Endothelial cell of umbilical vein (primary cell): ENCODE results near the gene APBA2. TPM values are rescaled to one million over a fixed set of nuclear protein-coding genes. Genes with fewer than 3 reads are reported as not detected.

Experiments used
- BruUV-seq: library from RNA; stranded (reverse); fragments of 400-500 nt; replicated peaks from 2 replicates; lab custom pipeline; 2021; lab: Mats Ljungman, UMichigan
- CTCF ChIA-PET: fragments of 300-600, 350-600 bp; sonication (Branson Sonifier 250); formaldehyde crosslinking; loops from one replicate; lab custom pipeline; 2021; ENCODE audit warnings: antibody characterized with exemption, inconsistent platforms; lab: Charles Lee
- POLR2A ChIA-PET: fragments of 300-600, 350-600 bp; sonication (Branson Sonifier 250); formaldehyde crosslinking; loops from one replicate; lab custom pipeline; 2021; ENCODE audit warnings: antibody characterized with exemption, inconsistent platforms; lab: Charles Lee
- DNase-seq: peaks from one replicate; pipeline ENCODE4 v3.0.0-alpha.2; 2011; ENCODE audit warnings: low read depth, low spot score
- FAIRE-seq: peaks from 2 replicates; lab custom pipeline; 2011; peaks lifted over from hg19 to GRCh38; lab: Jason Lieb, UNC
- H2AFZ ChIP-seq: 2 replicates; pipeline ENCODE4 v1.6.0; 2012; ENCODE audit warnings: low read depth, low read length, control low read depth, inconsistent platforms
- H3K27ac ChIP-seq: 2 replicates; pipeline ENCODE4 v1.5.1; 2011; ENCODE audit warnings: low read depth, mild to moderate bottlenecking, control low read depth, low read length, moderate library complexity; ENCODE audit not compliant: insufficient read depth
- H3K27me3 ChIP-seq, 2 experiments: 2 replicates each; pipeline versions ENCODE4 v1.6.0 to v1.6.1; 2011; ENCODE audit warnings: low read length in 2 of 2, mixed read lengths in 1 of 2; ENCODE audit not compliant: control insufficient read depth in 2 of 2, insufficient read depth in 2 of 2
- H3K36me3 ChIP-seq, 2 experiments: 2 replicates in 1 of 2; 3 replicates in 1 of 2; pipeline ENCODE4 v1.5.1; 2011; ENCODE audit warnings: low read length in 2 of 2, mild to moderate bottlenecking in 1 of 2, moderate library complexity in 1 of 2; ENCODE audit not compliant: control insufficient read depth in 2 of 2, insufficient read depth in 2 of 2; ENCODE audit errors: extremely low read depth in 1 of 2
- H3K4me1 ChIP-seq: 3 replicates; pipeline ENCODE4 v1.5.1; 2011; ENCODE audit warnings: mild to moderate bottlenecking, low read length; ENCODE audit not compliant: control insufficient read depth, insufficient read depth; ENCODE audit errors: extremely low read depth
- H3K4me2 ChIP-seq: 2 replicates; pipeline ENCODE4 v1.6.1; 2011; ENCODE audit warnings: low read length, control low read depth, mixed read lengths; ENCODE audit not compliant: insufficient read depth
- H3K4me3 ChIP-seq, 3 experiments: fragments of 200-600 bp in 1 of 3; sonication (generic), shearing (Covaris generic) in 1 of 3; replicated peaks in 1 of 3; 2 replicates each; pipeline ENCODE4 v1.5.1; 2011 to 2016; ENCODE audit warnings: control low read depth in 3 of 3, low read length in 3 of 3, mild to moderate bottlenecking in 2 of 3, inconsistent platforms in 1 of 3, low read depth in 1 of 3, moderate library complexity in 1 of 3; ENCODE audit not compliant: insufficient read depth in 1 of 3
- H3K79me2 ChIP-seq: 2 replicates; pipeline ENCODE4 v1.6.0; 2012; ENCODE audit warnings: low read length, inconsistent platforms; ENCODE audit not compliant: control insufficient read depth, insufficient read depth
- H3K9ac ChIP-seq: replicated peaks from 2 replicates; pipeline ENCODE3; 2011; ENCODE audit warnings: low read length, control low read depth; ENCODE audit not compliant: insufficient read depth; ENCODE audit errors: extremely low read depth
- H3K9me1 ChIP-seq: replicated peaks from 3 replicates; pipeline ENCODE4 v1.6.0; 2011; ENCODE audit warnings: mild to moderate bottlenecking, low read length; ENCODE audit not compliant: control insufficient read depth, insufficient read depth; ENCODE audit errors: extremely low read depth
- H3K9me3 ChIP-seq: replicated peaks from 2 replicates; pipeline ENCODE4 v1.5.1; 2012; ENCODE audit warnings: low read length, inconsistent platforms; ENCODE audit not compliant: control insufficient read depth, insufficient read depth
- H4K20me1 ChIP-seq: replicated peaks from 2 replicates; pipeline ENCODE3; 2011; ENCODE audit warnings: mild to moderate bottlenecking, low read length; ENCODE audit not compliant: control insufficient read depth, insufficient read depth; ENCODE audit errors: extremely low read depth
- CTCF ChIP-seq, 2 donors: IDR thresholded peaks; 1 replicate in 1 of 2; 2 replicates in 1 of 2; pipeline ENCODE4 v1.5.1; 2011; ENCODE audit warnings: low read length in 2 of 2, mild to moderate bottlenecking in 2 of 2, moderate library complexity in 2 of 2, control low read depth in 1 of 2, inconsistent platforms in 1 of 2, low read depth in 1 of 2; ENCODE audit not compliant: insufficient read depth in 1 of 2; ENCODE audit errors: extremely low read depth in 1 of 2
- FOS ChIP-seq: IDR thresholded peaks from 2 replicates; pipeline ENCODE4 v1.6.1; 2011; ENCODE audit warnings: mild to moderate bottlenecking, low read length, moderate library complexity, borderline replicate concordance; ENCODE audit not compliant: insufficient read depth
- GATA2 ChIP-seq: IDR thresholded peaks from 2 replicates; pipeline ENCODE4 v1.7.0; 2011; ENCODE audit warnings: low read depth, mild to moderate bottlenecking, moderate library complexity, mixed read lengths, low read length; ENCODE audit not compliant: insufficient read length, insufficient read depth
- JUN ChIP-seq: IDR thresholded peaks from 2 replicates; pipeline ENCODE4 v1.6.1; 2011; ENCODE audit warnings: borderline replicate concordance, low read depth; ENCODE audit not compliant: insufficient read length, insufficient read depth
- MAX ChIP-seq: IDR thresholded peaks from 2 replicates; pipeline ENCODE4 v1.6.1; 2011; ENCODE audit not compliant: insufficient read depth, insufficient read length
- MYC ChIP-seq: IDR thresholded peaks from one replicate; pipeline ENCODE4 v1.6.1; 2011; ENCODE audit warnings: mild to moderate bottlenecking, low read depth, low read length
- POLR2AphosphoS5 ChIP-seq: IDR thresholded peaks from 2 replicates; pipeline ENCODE4 v1.6.1; 2012; ENCODE audit warnings: low read depth, mild to moderate bottlenecking, control low read depth, low read length, moderate library complexity; ENCODE audit not compliant: insufficient read depth
- dilution Hi-C: fragments of 300-500 bp; cut with MboI; formaldehyde crosslinking; loops from one replicate; pipeline ENCODE4 v1.15.0; 2019; ENCODE audit warnings: low sequenced_read_pairs; ENCODE audit not compliant: extremely low pct_ligation_motif_present
- intact Hi-C: fragments of 100-400 bp; cut with micrococcal nuclease; formaldehyde crosslinking; loops from one replicate; pipeline ENCODE4 v1.10.0; 2022
- polyA plus RNA-seq, 4 experiments: library from polyadenylated mRNA; depleted of rRNA in 3 of 4; stranded (reverse) in 3 of 4; unstranded in 1 of 4; fragments of >200 nt; gene quantifications; 2 replicates each; pipeline versions ENCODE4 v1.2.1 to v1.2.3, GENCODE V29; 2011 to 2012; ENCODE audit warnings: missing spikeins in 1 of 4
- total RNA-seq: library from RNA; stranded (reverse); gene quantifications from 2 replicates; pipeline ENCODE4 v1.2.3, GENCODE V29; 2021

APBA2 gene
- total and polyA plus RNA-seq, 2 donors (not counting 3 experiments of a cell fraction or from before 2014, with no cell fraction given), result 5.7 to 11.1 TPM

- Histone ChIP-seq H3K79me2 (no peaks in the 10 kb centered on the region), H4K20me1 (no peaks in the 10 kb centered on the region), H3K4me1 (no peaks in the 10 kb centered on the region), H3K9me1 (no peaks in the 10 kb centered on the region), H2AFZ (no peak overlapping the region), H3K4me3 (no peak overlapping the region), H3K27ac (no peak overlapping the region), H3K4me2 (no peak overlapping the region), H3K9me3 (no peaks in the 10 kb centered on the region), H3K36me3 (no peaks in the 10 kb centered on the region), H3K9ac (no peak overlapping the region), H3K27me3 (no peaks in the 10 kb centered on the region)
- no TSS peak for BruUV-seq
- FAIRE-seq (no peak), DNase-seq (no peak)
- dilution Hi-C loops (no loop called here), intact Hi-C loops (no loop called here)
- TF ChIP-seq GATA2, result no peak
- no peak for TF ChIP-seq POLR2AphosphoS5
- no peak for TF ChIP-seq CTCF (IDR thresholded peaks at IDR 0.05; ENCODE audit: extremely low read depth in 1 of 2, insufficient read depth in 1 of 2, low read depth in 1 of 2, low read length in 2 of 2)
- TF ChIP-seq FOS, result no peak
- no peak for TF ChIP-seq MAX
- TF ChIP-seq MYC, result no peak
- TF ChIP-seq JUN, result no peak
- ChIA-PET POLR2A (no interaction called here), CTCF (no interaction called here)
These were observed 149.8 kb downstream of the APBA2 start for GRCh38 chr15:29035336-29036285.
